Liver (tissue), 3 donors: ENCODE measurements around the gene CCDC91.

Source experiments
- CTCF ChIP-seq: fragments of 150-350 bp; IDR thresholded peaks from 2 replicates; pipeline ENCODE4 v1.5.1; 2017; ENCODE audit warnings: improper control_type of control experiment, low read depth, low read length; ENCODE audit not compliant: missing input control
- EGR1 ChIP-seq, 2 donors: IDR thresholded peaks; 2 replicates each; pipeline ENCODE4 v1.6.1; 2016 to 2018; ENCODE audit warnings: antibody characterized with exemption in 2 of 2, low read depth in 2 of 2
- JUND ChIP-seq, 2 donors: IDR thresholded peaks; 2 replicates each; pipeline ENCODE4 v1.6.1; 2016; ENCODE audit warnings: antibody characterized with exemption in 2 of 2
- RXRA ChIP-seq, 2 donors: IDR thresholded peaks; 2 replicates each; pipeline ENCODE4 v1.6.1; 2017 to 2018; ENCODE audit warnings: antibody characterized with exemption in 2 of 2, mild to moderate bottlenecking in 1 of 2
- SP1 ChIP-seq: IDR thresholded peaks from 2 replicates; pipeline ENCODE4 v1.6.1; 2018; ENCODE audit warnings: antibody characterized with exemption, mild to moderate bottlenecking
- TAF1 ChIP-seq: conservative IDR thresholded peaks from 2 replicates; pipeline ENCODE4 v1.6.1; 2016; ENCODE audit warnings: antibody characterized with exemption, mild to moderate bottlenecking
- TF ChIP-seq, protein P1 (sequence below): IDR thresholded peaks from 2 replicates; pipeline ENCODE4 v1.6.1; 2016; ENCODE audit warnings: antibody characterized with exemption, mild to moderate bottlenecking
- TF ChIP-seq, protein P2 (sequence below): IDR thresholded peaks from 2 replicates; pipeline ENCODE4 v1.6.1; 2016; ENCODE audit warnings: antibody characterized with exemption
- TF ChIP-seq, protein P3 (sequence below): IDR thresholded peaks from 2 replicates; pipeline ENCODE4 v1.6.1; 2016; ENCODE audit warnings: antibody characterized with exemption
- donor health status: healthy.
- donor health status: healthy.

DNA sequence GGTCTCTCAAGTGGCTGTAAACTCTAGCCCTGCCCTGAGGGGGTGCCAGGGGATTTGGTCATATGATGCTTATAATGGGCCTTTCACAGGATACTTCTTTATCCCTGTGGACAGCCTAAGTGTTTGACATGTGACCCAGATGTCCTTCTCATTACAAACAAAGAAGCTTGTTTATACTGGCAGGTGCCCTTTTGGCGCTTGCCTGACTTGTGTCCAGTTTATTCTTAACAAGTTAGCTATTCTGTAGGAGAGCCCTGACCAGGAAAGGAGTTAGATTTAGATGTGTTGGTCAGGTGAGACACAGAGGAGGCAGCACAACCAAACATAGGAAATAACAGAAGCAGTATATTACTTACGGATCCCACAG, 51.9 kb downstream of the CCDC91 start:
- TF ChIP-seq, protein P1, sequence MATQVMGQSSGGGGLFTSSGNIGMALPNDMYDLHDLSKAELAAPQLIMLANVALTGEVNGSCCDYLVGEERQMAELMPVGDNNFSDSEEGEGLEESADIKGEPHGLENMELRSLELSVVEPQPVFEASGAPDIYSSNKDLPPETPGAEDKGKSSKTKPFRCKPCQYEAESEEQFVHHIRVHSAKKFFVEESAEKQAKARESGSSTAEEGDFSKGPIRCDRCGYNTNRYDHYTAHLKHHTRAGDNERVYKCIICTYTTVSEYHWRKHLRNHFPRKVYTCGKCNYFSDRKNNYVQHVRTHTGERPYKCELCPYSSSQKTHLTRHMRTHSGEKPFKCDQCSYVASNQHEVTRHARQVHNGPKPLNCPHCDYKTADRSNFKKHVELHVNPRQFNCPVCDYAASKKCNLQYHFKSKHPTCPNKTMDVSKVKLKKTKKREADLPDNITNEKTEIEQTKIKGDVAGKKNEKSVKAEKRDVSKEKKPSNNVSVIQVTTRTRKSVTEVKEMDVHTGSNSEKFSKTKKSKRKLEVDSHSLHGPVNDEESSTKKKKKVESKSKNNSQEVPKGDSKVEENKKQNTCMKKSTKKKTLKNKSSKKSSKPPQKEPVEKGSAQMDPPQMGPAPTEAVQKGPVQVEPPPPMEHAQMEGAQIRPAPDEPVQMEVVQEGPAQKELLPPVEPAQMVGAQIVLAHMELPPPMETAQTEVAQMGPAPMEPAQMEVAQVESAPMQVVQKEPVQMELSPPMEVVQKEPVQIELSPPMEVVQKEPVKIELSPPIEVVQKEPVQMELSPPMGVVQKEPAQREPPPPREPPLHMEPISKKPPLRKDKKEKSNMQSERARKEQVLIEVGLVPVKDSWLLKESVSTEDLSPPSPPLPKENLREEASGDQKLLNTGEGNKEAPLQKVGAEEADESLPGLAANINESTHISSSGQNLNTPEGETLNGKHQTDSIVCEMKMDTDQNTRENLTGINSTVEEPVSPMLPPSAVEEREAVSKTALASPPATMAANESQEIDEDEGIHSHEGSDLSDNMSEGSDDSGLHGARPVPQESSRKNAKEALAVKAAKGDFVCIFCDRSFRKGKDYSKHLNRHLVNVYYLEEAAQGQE: no peak
- TF ChIP-seq, protein P2, sequence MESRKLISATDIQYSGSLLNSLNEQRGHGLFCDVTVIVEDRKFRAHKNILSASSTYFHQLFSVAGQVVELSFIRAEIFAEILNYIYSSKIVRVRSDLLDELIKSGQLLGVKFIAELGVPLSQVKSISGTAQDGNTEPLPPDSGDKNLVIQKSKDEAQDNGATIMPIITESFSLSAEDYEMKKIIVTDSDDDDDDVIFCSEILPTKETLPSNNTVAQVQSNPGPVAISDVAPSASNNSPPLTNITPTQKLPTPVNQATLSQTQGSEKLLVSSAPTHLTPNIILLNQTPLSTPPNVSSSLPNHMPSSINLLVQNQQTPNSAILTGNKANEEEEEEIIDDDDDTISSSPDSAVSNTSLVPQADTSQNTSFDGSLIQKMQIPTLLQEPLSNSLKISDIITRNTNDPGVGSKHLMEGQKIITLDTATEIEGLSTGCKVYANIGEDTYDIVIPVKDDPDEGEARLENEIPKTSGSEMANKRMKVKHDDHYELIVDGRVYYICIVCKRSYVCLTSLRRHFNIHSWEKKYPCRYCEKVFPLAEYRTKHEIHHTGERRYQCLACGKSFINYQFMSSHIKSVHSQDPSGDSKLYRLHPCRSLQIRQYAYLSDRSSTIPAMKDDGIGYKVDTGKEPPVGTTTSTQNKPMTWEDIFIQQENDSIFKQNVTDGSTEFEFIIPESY: no peak
- TF ChIP-seq SP1 (no peak), CTCF (no peak), RXRA (IDR thresholded peaks at IDR 0.05) (no peak), JUND (IDR thresholded peaks at IDR 0.05) (no peak), TAF1 (no peak), EGR1 (IDR thresholded peaks at IDR 0.05; ENCODE audit: low read depth in 2 of 2) (no peak)
- TF ChIP-seq, protein P3, sequence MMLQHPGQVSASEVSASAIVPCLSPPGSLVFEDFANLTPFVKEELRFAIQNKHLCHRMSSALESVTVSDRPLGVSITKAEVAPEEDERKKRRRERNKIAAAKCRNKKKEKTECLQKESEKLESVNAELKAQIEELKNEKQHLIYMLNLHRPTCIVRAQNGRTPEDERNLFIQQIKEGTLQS: no peak
